Superior temporal gyrus (tissue), 1 donor: Measurements from ENCODE around the gene STX10.

Experiments used
- DNase-seq: peaks from one replicate; pipeline ENCODE4 v3.0.0-alpha.2; 2016; ENCODE audit errors: extremely low spot score

The STX10 gene

DNA sequence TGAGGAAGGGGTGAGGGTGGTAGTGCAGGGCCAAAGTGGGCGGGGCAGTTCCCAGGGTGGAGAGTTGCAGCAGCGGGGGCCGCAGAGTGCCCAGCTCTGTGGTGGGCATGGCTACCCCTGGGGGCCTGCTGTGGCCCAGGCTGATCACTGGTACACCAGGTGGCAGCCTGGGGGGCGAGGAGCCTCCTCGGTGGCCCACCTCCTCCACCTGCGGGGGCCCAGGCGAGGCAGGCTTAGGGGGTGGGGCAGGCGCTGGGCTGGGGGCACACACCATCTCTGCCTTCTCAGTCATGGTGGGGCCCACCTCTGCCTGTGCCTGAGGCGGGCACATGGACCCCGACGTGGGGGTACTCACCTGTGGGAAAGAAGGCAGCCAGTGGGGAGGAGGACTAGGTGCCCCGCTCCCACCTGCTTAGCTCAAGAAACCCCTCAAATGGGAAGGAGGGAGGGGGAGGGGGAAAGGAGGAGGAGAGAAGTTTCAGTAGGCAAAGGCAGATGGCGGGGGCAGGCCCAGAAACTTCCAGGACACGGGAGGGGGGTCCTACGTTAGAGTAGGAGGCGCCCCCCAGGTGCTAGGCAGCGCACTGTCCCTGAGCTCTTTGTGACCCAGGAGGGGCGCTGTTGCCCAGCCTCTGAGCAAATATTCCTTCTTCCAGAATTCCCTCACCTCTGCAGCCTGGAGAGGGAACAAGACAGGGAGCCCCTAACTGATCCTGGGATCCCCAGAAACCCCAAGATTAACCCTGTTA lies 49.2 kb downstream of the STX10 start:
- peak; percentile 6 for DNase-seq

DNA sequence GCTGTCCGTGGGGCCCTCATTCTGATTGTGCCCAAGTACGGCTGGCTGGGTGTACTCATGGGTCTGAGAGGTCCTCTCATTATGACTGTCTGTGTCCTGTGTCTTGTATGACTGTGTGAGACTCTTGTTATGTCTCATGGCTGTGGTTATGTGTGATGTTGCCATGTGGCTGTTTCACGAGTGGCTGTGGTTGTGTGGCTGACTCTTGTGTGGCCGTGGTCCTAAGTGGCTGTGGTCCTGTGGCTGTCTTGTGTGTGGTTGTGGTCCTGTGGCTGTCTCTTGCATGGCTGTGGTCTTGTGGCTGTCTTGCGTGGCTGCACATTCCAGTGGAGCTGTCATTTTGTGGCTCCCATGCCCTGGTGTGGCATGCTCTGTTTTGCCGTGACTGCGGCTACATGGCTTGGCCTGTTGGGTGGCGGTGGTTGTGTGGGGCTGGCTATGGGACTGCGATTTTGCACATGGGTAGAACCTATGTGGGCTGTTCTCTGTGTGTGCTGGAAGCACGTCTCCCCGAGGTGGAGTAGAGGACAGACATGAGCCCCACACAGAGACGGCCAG lies 50.1 kb downstream of the STX10 start:
- no peak for DNase-seq

DNA sequence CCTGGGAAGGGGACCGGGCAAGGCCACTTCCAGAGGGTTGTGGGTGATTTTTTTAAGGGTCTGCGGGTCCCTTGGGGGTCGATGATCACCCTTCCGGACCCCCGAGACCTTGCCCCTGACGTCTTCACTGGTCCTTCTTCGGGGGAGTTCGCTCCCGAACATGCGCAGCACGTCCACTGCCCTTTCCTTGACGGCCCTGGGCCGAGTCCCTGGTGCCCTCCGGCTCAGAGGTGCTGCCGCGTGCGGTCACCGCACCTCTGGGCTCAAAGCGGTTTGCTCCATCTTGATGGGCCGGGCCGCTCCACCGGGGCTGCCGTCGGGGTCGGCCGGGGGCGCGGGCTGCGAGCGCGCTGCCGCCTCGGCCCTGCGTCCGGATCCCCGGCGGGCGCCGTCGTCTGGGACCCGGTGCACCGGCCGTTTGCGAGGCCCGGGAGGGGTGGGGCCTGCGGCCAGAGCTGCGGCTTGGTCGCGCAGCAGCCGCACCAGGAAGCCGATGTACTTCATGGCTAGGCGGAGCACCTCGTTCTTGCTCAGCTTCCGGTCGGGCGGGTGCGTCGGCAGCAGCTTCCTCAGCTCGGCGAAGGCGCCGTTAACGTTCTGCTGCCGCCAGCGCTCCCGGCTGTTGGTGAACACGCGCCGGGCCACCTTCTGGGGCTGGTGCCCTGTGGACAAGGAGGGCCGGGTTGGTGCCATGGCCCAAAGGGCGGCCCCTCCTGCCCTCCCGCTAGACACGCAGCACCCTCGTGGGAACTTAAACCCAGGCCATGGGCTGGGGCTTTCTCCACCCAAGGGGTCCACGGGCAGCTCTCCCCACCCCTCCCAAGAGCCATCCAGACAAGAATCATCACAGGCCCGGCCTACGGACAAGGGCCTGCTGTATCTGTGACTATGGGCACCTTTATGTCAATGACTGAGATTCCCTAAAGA lies 50.8 kb downstream of the STX10 start:
- no peak for DNase-seq

DNA sequence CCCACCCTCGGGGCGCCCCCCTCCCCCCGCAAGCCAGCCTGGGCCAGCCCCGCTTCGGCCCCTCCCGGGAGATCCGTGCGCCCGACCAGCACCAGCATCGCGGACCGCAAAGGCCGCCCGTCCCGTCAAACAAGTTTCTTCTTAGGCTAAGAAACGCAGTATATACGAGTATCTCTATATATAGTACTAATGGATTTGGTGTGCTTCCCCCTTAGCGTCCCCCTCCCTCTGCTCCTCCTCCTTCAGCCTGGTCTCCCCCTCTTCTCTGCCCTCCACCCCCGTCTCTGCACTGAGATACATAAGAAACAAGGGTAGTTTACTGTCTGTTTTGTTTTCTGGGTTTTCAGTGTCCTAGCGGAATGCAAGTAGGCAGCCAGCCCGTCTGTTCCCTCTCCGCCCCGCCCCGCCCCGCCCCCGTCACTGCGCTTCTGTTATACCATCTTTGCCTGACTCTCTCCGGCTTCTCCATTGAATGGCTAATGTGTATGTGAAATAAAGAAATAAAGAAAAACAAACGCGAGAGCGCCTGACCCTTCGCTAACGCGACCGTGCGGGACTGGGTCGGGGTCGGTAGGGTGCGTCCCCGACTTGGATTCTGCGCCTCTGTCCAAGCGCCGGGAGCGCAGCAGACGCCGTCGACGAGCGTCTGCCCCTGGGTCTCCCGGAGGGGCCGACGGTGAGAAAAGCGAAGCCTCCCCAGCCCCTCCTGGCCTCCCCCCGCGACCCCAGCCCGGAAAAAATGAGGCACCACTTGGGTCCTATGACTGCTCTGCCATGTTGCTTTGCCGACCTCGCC lies 51.7 kb downstream of the STX10 start:
- no peak for DNase-seq

DNA sequence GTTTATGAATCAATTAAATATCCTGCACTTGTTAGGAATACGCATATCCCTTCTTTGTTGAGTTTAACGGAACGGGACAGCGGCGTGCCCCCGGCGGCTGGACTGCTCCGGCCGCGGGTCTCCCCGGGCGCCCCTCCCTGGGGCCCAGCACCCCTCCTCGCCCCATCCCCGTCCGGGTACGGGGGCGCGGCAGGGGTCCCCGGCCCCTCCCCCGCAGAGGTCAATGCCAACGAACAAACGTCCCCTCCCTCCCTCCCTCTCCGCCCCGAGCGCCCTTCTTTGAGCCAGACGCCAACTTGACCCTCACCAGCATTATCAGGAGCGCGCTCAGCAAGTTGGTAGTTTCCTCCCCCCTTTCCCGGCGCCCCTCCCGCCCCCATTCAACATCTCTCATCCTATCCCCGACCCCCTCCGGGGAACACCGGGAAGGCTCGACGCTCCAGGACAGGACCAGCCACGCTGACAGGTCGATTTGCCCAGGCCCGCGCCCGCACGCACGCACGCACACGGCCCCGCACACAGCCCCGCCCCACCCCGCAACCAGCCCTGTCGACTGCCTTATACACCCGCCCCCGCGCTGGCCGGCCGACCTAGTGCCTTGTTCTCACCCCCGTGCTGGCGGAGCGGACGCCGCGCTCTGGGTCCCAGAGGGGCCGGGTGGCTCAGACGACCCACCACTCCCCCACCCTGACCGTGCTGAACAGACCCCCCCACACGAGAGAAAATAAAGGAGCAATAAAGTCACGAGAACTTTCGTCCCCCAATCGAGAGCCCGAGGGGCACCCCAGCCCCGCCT lies 52.5 kb downstream of the STX10 start:
- no peak for DNase-seq

DNA sequence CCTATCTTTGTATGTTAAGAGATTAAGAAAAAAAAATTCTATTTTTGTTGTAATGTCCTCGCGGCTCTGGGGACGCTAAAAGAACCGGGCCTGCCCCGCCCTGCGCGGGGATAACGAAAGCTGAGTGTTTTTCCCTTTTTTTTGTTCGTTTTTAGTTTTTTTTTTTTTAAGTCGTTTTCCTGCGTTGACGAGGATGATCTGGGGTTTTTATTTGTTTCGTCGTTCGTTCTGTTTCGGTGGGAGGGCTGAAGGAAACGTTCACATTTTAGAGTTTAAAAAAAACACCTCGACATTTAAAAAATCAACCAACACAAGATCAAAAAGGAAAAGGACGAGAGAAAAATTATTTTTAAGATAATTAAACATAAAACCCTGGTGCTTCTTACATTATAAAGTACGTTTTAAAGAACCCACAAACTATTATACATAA lies 53.1 kb downstream of the STX10 start:
- peak; percentile 28 for DNase-seq

DNA sequence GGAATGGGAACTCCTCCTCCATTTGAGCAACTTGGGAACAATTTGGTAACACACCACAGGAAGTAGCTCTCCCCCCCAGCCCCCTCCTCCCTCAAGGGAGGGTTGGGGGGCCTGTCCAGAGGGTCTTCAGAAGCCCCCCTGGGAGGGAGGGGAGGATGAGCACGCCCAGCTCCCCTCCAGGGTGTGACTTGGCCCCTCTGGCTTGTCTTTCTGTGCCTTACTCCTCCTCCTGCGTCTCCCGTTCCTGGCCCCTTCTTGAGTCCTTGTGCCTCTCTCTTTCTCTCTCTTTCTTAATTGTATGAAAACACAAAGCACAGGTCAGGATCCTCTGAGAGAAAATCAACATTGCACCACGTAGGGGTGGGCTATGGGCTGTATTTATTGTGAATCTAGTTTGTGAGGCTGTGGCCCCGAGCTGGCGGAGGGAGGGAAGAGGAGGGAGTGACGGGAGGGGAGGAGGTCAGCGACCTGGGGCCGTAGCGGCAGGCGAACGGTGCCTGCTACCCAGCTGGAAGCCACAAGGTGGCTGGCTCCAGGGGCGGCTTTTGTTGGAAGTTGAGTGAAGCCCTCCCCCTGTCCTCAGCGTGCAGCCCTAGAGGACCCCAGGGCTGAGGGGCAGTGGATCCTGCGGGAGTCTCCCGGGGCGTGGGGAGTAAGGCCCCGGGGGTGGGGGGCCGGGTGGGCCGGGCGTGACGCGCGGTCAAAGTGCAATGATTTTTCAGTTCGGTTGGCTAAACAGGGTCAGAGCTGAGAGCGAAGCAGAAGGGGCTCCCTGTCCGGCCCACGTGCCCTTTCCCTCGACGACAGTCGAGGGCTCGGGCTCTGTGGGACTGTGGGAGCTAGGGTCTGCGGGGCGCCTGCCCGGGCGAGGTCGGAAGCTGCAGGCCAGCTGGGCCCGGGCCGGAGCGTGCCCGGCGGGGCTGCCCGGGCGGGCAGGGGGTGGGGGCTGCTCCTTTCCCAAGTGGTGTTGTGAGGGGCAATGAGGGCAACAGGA lies 53.9 kb downstream of the STX10 start:
- DNase-seq: peak; percentile 10

DNA sequence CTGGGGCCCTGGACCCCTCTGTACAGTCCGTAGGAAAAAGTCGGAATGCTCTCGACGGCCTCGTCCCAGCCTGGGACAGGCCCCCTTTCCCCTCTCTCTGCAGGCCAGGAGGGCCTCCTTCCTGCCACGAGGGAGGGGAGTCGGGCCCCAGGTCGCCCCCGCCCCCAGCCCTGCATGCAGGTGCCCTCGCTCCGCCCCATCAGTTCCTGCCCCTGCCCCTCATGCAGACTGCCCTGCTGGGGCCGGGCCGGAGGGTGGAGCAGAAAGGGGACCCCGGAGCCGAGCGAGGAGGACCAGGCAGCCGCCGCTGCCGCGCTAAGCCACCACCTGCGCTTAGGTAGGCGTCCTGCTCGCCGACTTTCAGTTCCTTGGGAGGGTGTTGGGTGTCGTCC lies 54.8 kb downstream of the STX10 start:
- peak; percentile 3 for DNase-seq

DNA sequence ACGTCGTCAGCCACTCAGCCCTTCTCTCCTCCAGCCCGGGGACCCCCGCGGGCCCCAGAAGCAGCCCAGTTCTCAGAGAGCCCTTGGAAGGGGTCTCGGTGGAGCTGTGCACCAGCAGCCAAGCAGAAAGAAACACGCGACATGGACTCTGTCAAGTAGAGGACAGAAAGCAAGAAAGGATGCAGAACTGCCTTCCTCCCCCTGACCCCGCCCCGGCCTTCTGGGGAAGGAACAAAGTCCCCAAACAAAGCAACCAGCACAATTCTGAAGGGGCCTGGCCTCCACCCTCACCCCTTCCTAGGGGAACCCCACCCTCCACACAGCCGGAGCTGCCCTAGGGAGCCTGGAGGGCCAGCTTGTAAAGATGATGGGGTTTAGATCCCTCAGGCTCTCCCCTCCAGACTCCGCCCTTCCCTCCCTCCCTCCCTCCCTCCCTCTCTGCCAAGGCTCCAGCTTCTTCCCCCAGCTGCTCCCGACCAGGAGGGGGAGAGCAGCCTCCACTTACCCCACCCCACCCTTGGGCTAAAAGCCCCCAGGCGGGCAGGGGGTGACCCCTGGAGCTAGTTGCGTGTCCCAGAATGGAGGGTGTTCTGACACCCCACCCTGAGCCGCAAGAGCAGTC lies 55.3 kb downstream of the STX10 start:
- DNase-seq: peak; percentile 7

DNA sequence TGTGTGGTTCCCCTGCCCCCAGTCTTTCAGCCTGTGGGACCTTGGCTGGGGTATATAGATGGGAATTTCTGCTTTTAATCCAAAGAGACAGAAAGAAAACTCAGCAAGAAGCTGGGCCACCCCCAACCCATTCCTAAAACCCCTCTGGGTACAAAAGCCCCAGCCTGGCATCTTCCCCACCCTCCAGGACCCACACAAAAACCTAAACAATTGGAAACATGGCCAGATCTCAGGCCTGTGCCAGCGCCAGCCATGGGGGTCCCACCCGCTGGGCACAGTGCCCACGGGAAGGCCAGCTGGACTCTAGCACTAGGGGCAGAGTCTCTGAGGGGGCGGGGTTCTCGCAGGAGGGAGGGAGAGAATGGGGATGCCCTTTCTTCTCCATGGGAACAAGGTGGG lies 56.1 kb downstream of the STX10 start:
- DNase-seq: no peak
